ENCODE data around the gene RARS2. TPM values are rescaled to one million over a fixed set of nuclear protein-coding genes. Genes with fewer than 3 reads are reported as not detected.
"Not testable (repeated sequence)": the region's sequence is repeated elsewhere in the genome, so short reads cannot be mapped to it uniquely, and the experiment has no call there.

RARS2 gene, protein sequence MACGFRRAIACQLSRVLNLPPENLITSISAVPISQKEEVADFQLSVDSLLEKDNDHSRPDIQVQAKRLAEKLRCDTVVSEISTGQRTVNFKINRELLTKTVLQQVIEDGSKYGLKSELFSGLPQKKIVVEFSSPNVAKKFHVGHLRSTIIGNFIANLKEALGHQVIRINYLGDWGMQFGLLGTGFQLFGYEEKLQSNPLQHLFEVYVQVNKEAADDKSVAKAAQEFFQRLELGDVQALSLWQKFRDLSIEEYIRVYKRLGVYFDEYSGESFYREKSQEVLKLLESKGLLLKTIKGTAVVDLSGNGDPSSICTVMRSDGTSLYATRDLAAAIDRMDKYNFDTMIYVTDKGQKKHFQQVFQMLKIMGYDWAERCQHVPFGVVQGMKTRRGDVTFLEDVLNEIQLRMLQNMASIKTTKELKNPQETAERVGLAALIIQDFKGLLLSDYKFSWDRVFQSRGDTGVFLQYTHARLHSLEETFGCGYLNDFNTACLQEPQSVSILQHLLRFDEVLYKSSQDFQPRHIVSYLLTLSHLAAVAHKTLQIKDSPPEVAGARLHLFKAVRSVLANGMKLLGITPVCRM
- polyA plus RNA-seq (ENCODE audit: insufficient read length): 71.7 TPM
- long read RNA-seq, donor 1, transcript RARS2-201 (20 exons, 1,818 nt): major isoform, 5 of 16 reads
- long read RNA-seq, donor 1, partial matches to known transcripts: 11 of 16 reads
- long read RNA-seq, donor 1, other reads (novel, unspliced or antisense): 0 of 16 reads
- long read RNA-seq, donor 2, partial matches to known transcripts: 6 of 9 reads
- long read RNA-seq, donor 2, other reads (novel, unspliced or antisense): 0 of 9 reads
- long read RNA-seq, donor 3, transcript RARS2-201 (20 exons, 1,818 nt): major isoform, 6 of 8 reads
- long read RNA-seq, donor 3, partial matches to known transcripts: 0 of 8 reads
- long read RNA-seq, donor 3, other reads (novel, unspliced or antisense): 0 of 8 reads
- long read RNA-seq, donor 4: 0 reads
- long read RNA-seq, donor 5, partial matches to known transcripts: 11 of 20 reads
- long read RNA-seq, donor 5, other reads (novel, unspliced or antisense): 5 of 20 reads
- long read RNA-seq, donor 6, transcript RARS2-201 (20 exons, 1,818 nt): major isoform, 7 of 25 reads
- long read RNA-seq, donor 6, partial matches to known transcripts: 11 of 25 reads
- long read RNA-seq, donor 6, other reads (novel, unspliced or antisense): 7 of 25 reads
- long read RNA-seq, donor 7, transcript RARS2-201 (20 exons, 1,818 nt): major isoform, 5 of 21 reads
- long read RNA-seq, donor 7, partial matches to known transcripts: 13 of 21 reads
- long read RNA-seq, donor 7, other reads (novel, unspliced or antisense): 0 of 21 reads
- long read RNA-seq, donor 8, partial matches to known transcripts: 0 of 1 reads
- long read RNA-seq, donor 8, other reads (novel, unspliced or antisense): 0 of 1 reads

DNA sequence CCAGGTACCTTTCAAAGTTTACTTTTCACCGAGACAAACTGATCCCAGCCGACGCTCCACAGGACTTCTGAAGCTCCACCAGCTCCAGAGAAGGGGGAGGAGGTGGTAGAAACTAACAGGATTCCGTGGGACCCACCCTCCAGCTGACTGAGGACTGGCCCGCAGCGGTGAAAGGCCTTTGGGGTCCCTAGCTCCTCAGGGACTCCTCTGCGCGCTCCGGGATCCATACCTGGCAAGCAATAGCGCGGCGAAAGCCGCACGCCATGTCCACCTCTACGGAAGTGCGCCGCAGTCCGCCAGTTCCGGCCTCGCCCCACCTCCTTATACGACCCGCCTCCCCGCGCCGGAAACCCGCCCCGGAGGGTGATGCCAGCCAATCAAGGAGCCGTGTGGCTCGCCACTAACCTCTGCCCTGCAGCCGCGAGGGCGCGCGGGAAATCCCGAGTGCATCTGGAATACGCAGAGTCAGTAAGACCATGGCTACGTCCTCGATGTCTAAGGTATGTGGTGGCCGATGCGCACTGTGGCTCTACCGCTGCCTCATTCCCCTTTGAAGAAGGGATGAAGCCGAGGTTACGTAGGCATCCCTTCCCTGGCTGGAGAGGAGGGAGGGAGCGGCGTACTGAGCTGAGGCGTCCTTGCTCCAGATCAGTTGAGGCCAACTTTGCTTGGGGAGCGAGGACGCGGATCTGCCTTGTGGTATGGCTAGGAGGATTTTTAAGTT is at the start of gene RARS2, which contains the start of gene ORC3:
RARS2 (minus strand) TSS at position 295 of the 724 bp plus-strand sequence; CDS start at position 265, 30 bp downstream.
ORC3 (plus strand) TSS at position 443 of the 724 bp plus-strand sequence; CDS start at position 477, 34 bp downstream.
- peak; percentile 94 for DNase-seq

DNA sequence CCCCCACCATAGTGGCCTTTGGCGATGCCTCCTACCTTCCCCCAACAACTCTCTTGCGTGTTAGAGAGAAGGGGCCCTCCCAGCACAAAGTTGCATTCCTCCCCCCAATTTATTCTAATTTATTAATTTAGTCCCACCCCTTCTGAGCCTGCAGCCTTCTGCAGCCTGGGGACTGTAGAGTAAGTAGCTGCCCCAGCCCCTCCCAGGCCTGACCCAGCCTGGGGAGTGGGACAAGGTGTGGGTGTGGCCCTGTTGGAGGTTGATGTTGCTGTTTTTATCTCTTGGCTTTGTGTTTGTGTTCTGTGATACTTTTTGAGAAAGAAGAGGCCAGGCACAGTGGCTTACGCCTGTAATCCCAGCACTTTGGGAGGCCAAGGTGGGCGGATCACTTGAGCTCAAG is 49.6 kb upstream of the RARS2 start:
- no peak for DNase-seq

DNA sequence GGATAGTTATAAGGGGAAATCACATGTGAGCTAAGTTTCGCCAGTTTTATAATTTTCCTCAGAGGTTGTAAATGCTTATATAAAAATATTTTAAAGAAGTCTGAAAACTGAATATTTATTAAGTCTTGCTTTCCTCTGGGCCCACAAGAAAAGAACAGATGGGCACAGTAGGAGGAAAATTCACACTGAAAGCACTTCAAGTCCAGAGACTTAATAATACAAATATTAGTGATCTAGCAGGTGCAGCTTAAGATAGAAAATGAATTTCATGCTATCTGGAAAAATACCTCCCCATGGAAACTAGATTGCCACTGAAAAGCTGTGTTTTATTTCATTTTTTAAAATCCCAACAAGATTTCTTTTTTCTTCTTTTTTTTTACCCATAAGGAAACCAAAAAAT is 47.3 kb upstream of the RARS2 start:
- no peak for DNase-seq

DNA sequence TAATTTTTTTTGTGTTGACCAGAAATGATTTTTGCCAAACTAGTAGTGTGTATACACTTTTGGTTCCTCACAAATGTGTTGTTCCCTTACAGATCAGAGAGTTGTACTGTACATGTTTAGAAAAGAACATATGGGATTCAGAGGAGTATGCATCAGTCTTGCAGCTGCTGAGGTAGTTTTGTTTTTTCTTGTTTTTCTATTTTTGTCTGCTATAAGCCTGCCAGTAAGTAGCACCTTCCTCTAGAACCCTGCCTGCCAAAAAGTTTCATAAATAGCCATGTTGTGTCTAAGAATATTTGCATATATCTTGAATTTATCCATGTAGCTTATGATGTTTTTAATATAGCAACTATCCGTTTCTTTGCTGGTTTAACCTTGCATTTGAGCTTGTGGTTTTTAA is 46.5 kb upstream of the RARS2 start:
- no peak for DNase-seq

DNA sequence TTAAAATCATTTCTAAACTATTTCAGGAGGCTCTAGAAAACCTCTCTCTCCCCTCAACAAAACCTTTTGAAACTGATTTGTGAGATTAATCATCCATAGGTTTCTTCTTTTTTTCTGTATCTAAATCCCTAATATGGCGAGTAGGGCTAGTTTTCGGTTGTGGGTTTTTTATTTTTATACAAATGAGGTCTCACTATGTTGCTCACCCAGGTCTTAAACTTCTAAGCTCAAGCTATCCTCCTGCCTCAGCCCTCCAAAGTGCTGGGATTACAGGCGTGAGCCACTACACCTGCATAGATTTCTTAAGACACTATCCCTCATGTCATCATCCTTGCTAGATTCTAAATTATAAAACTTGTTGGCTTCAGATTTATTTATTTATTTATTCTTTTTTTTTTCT is 44.1 kb upstream of the RARS2 start:
- no peak for DNase-seq

DNA sequence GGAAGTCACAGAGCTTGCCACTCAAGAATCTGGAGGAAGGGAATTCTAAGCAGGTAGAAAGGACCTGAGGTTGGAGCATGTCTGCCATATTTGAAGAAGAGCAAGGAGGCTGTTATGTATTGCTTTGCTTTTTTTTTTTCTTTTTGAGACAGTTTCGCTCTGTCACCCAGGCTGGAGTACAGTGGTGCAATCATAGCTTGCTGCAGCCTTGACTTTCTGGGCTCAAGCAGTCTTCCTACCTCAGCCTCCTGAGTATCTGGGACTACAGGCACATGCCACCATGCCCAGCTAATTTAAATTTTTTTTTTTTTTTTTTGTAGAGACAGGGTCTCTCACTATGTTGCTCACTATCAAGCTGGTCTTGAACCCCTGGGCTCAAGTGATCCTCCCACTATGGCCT is 41.0 kb upstream of the RARS2 start:
- no peak for DNase-seq

DNA sequence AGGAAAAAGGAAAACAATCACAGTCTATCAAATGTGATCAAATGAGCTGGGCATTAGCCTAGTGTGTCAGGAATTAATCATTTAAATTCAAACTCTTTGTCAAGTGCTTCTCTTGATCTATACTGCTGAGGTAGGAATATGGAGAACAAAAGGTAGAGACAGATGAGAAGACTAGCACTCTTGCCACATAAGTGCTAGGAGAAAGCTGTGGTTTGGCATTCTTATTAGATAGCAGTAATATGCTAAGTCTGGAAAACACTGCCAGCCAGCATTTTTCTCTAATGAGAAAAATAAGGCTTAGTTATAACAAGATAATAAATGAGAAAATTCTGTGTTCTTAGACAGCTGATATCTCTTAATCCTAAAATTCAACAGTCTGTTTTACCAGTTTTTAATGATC is 39.1 kb upstream of the RARS2 start:
- DNase-seq: no peak

DNA sequence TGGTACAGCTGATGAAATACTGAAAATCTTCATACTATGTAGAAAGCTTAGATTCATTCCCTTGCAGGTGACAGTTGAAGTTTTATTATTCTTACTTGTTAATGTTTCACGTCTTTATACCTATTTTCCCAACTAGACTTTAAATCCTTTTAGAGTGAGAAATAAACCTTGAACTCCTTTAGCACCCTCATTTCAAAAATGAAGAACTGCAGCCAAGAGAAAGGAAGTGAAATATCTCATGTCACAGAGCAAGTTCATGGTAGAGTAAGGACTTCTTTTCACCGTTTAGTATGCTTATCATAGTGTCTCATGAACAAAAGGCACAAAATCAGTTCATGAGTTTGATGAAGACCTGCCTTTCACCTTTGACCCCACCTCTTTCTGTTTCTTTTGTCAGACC is 38.6 kb upstream of the RARS2 start:
- no peak for DNase-seq

DNA sequence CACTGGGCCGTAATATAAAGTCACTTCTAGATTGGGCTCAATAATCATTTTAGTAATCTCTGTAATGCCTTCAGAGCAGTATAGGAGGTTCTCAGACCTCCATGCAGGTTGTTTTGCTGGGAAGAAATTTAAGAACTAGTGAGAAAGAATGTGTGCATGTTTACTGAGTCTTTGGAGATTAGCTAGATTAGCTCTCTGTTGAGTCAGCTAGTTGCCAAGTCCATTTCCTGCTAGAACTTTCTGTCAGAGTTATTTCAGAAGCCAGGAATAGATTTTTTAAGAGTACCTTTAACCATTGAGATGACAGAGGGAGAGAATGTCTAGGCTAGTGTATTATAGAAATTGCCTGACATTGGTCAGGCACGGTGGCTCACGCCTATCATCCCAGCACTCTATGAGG is 33.5 kb upstream of the RARS2 start:
- DNase-seq: no peak

DNA sequence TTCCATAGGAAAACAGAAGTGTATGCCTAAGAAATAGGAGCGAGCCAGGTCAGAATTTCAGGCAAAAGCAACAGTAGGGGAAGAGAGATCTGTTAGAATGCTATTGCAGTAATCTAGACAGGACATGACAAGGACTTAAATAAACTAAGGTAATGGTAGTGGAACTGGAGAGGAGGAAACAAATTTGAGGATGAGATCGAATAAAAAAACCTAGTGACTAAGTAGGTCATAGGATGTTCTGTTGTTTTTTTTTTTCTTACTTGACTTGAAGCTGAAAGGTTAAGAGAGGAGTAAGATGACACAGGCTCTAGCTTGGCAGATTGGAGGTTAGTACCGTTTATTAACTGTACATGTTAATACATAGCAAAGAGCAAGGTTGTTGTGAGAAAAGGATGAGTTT is 28.7 kb upstream of the RARS2 start:
- no peak for DNase-seq

DNA sequence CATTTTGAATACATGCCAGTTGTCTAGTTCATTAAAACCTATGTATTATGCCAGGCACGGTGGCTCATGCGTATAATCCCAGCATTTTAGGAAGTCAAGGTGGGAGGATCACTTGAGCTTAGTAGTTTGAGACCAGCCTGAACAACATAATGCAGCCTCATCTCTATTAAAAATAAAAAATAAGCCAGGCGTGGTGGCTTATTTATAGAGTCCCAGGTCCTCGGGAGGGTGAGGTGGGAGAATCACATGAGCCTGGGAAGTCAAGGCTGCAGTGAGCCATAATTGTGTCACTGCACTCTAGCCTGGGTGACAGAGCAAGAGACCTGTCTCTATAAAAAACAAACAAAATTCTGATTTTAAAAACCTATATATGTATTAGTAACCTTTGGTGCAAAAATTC is 27.6 kb upstream of the RARS2 start:
- DNase-seq: no peak

DNA sequence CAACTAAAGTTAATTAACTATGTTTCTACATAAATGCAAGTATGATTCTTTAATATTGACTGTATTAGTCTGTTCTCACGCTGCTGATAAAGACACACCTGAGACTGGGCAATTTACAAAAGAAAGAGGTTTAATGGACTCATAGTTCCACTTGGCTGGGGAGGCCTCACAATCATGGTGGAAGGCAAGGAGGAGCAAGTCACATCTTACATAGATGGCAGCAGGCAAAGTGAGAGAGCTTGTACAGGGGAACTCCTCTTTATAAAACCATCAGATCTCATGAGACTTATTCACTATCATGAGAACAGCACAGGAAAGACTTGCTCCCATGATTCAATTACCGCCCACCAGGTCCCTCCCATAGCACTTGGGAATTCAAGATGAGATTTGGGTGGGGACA is 23.2 kb upstream of the RARS2 start:
- not testable (repeated sequence) for DNase-seq

DNA sequence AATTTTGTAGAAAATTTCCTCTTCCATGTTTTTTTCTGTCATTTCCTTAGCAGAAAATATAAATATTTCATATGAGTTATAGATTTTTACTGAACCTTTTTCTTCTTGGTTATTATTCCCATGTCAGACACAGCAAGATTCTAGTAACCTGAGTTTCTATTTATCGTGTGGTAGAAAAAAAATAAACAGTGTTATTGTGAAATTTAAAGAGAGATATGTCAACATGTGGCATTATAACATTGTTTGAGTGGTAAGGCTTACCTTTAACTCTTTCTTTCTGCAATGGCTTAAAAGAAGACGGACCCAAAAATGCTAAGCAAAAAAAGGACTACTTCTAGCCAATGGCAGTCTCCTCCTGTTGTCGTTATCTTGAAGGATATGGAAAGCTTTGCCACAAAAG is 19.0 kb upstream of the RARS2 start:
- DNase-seq: no peak

DNA sequence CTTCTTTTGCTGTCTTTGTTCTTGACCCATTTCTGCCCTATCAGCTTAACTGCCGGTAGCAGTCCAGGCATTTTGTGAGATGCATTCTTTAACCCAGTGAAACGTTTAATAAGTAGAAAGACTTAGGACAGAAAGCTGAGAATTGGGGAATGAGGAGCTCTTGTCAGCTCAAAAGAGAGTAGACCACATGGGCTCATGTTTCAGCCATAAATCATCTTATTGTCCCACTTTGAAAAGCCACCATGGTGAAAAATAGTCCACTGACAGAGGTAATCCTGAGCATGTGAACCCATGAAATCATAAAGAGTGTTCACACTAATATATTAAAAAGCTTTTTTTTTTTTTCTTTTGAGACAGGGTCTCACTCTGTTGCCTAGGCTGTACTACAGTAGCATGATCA is 16.4 kb upstream of the RARS2 start:
- no peak for DNase-seq

DNA sequence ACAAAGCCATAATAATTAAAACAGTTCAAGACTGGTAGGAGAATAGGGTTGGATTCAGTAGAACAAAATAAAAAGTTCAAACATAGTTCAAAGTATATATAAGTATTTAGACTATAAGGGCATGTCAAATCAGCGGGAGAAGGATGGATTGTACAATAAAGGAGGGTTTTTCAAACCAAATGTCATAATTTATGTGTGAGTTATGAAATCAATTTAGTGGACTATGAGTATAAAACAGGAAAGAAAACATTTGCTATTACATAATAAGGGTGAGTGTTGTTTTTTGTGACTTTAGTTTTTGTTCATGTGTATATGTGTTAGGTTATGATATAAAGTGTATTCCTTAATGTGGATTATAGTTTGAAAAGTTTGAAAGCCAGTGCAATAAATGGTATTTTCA is 10.8 kb upstream of the RARS2 start:
- DNase-seq: no peak

DNA sequence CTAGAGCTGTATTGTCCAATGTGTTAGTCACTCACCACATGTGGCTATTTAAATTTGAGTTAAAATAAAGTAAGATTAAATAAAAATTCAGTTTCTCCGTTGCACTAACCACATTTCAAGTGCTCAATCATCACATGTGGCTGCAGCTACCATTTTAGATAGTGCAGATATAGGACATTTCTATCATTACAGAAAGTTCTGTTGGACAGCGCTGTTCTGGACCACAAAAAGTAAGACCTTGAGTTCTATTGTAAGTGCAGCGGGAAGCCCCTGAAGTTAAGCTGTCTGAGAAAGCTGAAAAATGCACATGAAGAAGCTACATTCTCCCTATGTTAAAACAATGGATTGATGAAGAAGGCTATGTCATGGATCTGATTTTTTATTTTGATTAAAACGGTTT is 1.2 kb upstream of the RARS2 start:
- no peak for DNase-seq

DNA sequence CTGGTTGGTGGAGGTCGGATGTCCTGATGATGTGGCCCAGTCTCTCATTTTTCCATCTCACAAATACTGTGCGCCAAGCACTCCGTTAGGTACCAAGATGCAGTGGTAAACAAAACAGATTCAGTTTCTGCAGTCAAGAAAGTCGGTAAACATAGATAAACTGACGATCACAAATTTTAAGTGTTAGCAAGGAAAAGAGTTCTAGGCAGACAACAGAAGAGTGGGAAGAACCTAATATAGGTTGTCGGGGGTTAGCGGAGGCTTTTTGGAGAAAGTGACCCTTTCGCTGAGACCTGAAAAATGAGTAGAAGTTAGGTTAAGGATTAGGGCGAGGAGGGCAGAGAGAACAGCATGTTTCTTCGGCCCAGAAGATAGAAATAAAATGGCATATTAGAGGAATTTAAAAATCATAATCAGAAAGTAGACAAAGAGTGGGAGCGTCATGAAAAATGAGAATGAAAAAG is 662 bp upstream of the RARS2 start:
- no peak for DNase-seq

DNA sequence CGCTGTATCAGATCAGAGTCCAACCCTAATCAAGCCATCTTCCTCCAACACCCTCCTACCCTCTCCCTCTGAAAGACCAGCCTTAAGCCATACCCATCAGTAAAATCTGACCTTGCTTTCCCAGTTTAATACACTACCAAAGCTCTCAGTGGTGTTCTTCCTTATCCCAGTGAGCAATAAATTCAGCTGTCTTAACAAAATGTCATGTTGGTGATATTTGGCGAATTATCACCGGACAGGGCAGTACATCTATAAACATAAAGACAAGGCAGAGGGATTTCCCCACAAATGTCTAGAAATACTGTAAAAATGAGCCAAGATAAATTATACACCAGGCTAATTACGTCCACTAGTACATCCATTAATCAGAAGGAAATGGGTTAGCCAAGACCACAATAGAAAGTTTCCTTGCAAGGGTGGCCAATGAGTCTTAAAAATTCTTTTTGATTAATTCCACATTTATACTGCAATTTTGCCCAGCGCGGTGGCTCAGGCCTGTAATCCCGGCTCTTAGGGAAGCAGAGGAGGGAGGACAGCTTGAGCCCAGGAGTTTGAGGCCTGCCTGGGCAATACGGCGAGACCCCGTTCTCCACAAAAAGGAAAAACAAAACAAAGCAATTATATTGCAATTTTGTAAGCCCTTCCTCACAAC is 905 bp downstream of the RARS2 start:
- DNase-seq: no peak

DNA sequence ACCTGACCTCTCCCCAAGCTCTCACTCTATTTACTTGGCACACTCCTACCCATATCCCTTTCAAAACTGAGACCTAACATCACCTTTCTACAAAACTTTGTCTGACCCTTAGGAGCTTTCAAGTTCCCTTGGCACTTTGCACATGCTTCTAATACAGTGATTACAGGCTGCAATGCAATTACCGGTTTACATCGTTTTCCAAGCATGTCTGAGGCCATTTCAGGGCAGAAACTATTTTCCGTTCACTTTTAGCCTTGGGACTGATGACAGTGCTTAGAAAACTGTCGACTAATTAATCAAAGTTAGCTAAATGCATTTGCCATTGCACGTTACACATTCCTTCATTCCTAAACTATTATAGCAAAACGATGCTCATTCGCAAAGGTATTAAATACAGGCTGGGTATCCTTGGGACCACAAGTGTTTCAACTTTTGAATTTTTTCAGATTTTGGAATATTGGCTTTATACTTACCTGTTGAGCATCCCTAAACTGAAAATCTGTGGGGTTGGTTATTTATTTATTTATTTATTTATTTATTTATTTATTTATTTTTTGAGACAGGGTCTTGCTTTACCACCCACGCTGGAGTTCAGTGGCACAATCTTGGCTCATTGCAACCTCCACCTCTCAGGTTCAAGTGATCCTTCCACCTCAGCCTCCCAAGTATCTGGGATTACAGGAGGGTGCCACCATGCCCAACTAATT is 3.3 kb downstream of the RARS2 start:
- no peak for DNase-seq

DNA sequence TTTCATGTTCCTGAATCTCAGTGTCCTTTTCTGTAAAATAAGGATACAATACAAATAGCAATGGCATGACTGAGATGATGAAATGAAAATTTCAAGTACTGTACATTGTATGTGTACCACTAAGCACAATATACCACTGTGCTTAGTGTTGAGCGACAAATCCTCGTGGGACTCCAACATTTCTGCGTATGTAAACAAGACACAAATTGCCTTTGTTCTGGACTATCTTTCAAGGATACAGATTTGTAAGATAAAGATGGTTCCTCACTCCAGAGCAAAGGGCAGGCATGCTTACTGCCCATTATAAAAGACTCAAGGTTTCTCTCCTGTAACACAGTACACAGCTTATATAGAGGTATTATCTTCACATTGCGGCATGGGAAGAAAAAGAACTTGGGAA is 6.0 kb downstream of the RARS2 start:
- no peak for DNase-seq
